Activated naive CD4-positive, alpha-beta T cell (primary cell): ENCODE data around the gene UGT1A8.
"Not testable (repeated sequence)": the region's sequence is repeated elsewhere in the genome, so short reads cannot be mapped to it uniquely, and the experiment has no call there.

Experiments used
- DNase-seq, 4 experiments: peaks; one replicate each; lab custom pipeline; 2025; lab: John Stamatoyannopoulos, UW

UGT1A8 gene

GRCh38 chr2:233617476-233617875, at the start of gene UGT1A8:
Gene UGT1A8, plus strand, starts transcription at chr2:233617633. Its CDS starts 75 bp downstream, at chr2:233617708.
- DNase-seq = not testable (repeated sequence)

DNA sequence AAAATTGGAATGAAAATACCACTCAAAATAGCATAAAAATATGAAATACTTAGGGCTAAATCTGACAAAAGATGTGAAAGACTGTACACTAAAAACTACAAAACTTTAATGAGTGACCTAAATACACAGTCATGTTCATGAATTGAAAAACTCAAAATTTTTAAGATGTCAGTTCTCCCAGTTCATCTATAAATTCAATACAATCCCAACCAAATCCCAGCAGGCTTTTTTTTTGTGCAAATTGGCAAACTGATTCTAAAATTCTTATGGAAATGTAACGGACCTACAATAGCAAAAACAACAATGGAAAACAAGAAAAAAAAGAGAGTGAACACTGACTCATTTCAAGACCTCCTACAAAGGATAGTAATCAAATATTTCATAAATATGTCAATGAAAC, 46.4 kb upstream of the UGT1A8 start:
- DNase-seq = no peak

- no peak for DNase-seq
Measured at GRCh38 chr2:233571462-233571861, 46.0 kb upstream of the UGT1A8 start.

DNA sequence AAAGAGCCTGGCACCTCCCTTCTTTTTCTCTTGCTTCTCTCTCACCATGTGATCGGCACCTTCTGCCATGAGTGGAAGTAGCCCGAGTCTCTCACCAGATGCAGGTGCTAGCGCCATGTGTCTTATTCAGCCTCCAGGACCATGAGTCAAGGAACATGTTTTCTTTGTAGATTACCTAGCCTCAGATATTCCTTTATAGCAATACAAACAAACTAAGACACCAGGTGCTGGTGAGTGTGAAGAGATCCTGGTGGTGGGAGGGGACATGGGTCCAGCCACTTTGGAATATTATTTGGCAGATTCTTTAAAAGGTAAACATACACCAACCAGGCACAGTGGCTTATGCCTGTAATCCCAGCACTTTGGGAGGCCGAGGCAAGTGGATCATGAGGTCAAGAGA, 45.0 kb upstream of the UGT1A8 start:
- no peak for DNase-seq

GRCh38 chr2:233577341-233577740, 40.1 kb upstream of the UGT1A8 start:
- not testable (repeated sequence) for DNase-seq

GRCh38 chr2:233583217-233583965, 34.0 kb upstream of the UGT1A8 start:
- DNase-seq = not testable (repeated sequence)

DNA sequence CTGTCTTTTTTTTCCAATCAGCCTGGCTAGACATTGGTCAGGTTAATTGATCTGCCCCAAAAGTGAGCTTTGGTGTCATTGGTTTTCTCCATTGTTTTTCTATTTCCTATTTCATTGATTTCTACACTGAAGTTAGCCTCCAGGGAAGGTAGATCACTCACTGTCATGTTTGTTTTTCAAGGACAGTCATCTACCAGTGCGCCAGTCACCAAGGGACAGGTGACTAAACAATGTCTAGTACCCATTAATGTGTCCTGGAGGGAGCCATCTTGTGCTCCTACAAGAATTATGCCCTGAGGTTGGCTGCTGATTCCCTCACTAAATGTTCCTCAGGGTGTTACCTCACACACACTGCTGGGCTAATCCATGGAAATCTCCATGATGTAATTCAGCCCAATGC, 33.2 kb upstream of the UGT1A8 start:
- DNase-seq = no peak

DNA sequence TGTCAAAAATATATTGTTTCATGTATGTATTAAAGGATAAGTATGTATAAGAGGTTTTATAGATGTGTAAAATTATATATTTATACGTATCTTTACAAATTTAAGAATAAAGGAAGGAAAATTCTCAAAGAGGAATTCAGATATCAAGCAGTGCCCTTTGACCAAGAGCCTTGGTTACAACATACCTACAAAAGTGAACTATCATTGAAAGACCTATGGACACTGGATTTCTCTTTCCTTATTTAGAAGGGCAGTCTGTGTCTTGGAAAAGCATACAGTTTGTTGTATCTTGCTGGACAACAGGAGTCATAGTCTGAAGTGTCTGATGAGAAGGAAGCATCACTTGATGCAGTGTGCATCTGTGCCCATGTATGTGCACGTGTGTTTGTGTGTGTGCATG, 29.0 kb upstream of the UGT1A8 start:
- DNase-seq = no peak

DNA sequence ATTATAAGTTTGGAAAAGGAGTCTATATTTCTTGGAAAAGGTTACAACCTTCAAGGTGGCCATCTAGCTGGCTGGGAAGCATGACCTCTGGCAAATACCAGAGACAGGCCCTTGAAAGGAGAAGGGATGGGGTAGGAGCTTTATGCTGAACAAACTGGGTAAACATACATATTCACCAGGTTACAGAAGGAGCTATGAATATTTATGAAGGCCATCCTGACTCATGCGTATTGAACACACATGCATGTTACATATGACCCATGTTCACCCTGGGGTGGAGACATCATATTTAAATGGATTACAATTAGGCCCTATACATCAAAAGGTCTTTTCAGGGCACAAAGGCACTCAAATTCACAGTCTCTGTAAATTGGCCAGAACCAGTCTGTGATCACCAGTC, 24.7 kb upstream of the UGT1A8 start:
- not testable (repeated sequence) for DNase-seq

DNA sequence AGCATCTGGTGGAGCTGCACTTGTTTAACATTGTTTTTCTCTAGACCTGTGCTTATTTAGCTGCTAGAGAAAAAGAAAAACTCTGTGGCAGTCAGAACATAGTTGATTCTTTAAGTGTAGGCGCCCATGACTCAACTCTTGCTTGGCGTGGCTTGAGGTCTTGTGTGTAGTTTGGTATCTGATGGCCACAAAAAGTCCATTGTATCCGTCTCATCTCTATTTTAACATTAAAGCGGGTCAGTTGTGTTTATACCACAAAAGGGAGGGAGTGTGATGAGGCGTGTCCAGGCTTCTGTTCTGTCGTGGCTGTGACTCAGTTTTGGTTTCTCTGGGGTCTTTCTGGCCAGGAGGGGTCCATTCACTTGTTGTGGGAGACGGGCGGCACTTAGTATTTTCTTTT, 24.2 kb upstream of the UGT1A8 start:
- DNase-seq = no peak

GRCh38 chr2:233597522-233597921, 19.9 kb upstream of the UGT1A8 start:
- DNase-seq = no peak

GRCh38 chr2:233598952-233599351, 18.5 kb upstream of the UGT1A8 start:
- no peak for DNase-seq

DNA sequence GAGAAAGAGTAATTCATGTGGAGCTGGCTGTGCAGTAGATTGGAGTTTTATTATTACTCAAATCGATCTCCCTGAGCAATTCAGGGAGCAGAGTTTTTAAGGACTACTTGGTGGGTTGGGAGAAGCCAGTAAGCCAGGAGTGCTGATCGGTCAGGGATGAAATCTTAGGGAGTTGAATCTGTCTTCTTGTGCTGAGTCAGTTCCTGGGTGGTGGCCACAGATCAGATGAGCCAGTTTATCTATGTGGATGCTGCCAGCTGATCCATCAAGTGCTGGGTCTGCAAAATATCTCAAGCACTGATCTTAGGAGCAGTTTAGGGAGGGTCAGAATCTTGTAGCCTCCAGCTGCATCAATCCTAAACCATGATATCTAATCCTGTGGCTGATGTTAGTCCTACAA, 17.0 kb upstream of the UGT1A8 start:
- no peak for DNase-seq

DNA sequence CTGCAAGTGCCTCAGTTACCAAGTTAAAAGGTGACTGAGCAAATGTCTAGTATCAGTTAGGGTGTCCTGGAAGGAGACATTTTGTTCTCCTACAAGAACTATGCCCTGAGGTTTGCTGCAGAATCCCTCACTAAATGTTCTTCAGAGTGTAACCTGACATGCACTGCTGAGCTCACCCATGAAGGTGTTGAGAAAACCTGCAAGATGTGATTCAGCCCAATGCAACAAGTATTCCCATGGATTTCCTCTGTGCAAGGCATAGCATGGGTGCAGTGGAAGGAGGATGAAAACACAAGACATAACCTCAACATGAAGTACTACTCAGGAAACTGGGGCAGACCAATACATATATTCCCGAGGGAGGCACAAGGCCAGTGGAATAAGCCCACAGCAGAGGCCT, 15.4 kb upstream of the UGT1A8 start:
- no peak for DNase-seq

- no peak for DNase-seq
Measured at GRCh38 chr2:233603520-233603919, 13.9 kb upstream of the UGT1A8 start.

DNA sequence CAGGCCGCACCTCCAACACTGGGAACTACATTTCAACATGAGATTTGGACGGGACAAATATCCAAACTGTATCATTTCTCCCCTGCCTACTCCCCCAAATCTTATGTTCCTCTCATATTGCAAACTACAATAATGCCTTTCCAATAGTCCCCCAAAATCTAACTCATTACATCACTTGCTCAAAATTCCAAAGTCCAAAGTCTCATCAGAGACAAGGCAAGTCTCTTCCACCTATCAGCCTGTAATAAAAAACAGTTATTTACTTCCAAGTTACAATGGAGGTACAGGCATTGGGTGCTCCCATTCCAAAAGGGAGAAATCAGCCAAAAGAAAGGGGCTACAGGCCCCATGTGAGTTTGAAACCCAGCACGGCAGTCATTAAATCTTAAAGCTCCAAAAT, 12.6 kb upstream of the UGT1A8 start:
- DNase-seq = no peak

GRCh38 chr2:233605680-233606079, 11.8 kb upstream of the UGT1A8 start:
- no peak for DNase-seq

DNA sequence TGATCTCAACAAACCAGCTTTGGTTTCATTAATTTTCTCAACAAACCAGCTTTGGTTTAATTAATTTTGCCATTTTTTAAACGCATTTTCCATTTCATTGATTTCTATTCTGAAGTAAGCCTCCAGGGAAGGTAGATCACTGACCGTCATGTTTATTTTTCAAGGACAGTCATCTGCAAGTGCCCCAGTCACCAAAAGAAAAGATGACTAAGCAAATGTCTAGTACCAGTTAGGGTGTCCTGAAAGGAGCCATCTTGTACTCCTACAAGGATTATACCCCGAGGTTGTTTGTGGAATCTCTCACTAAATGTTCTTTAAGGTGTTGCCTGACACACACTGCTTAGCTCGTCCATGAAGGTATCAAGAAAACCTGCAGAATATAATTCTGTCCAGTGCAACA, 6.1 kb upstream of the UGT1A8 start:
- no peak for DNase-seq

DNA sequence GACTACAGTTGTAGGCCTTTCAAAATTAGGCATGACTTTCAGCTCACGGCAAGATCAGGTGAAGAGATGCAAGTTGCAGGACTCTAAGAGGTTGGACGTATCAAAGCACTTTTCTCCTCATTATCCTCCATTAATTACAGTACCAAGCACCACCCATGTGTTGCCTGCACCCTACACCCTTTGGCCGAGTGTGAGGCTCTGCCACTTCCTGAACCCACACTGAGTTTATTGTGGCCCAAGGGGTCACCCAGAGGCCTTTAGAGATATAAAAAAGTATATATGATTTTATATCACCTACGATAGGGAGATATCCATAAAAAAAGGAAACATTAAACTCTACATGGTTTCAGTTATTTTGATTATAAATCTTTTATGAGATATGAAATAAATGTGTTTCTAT, 2.8 kb downstream of the UGT1A8 start:
- DNase-seq = no peak

GRCh38 chr2:233621863-233622262, 4.4 kb downstream of the UGT1A8 start:
- not testable (repeated sequence) for DNase-seq

GRCh38 chr2:233627331-233628025, 10.0 kb downstream of the UGT1A8 start:
- DNase-seq = no peak

DNA sequence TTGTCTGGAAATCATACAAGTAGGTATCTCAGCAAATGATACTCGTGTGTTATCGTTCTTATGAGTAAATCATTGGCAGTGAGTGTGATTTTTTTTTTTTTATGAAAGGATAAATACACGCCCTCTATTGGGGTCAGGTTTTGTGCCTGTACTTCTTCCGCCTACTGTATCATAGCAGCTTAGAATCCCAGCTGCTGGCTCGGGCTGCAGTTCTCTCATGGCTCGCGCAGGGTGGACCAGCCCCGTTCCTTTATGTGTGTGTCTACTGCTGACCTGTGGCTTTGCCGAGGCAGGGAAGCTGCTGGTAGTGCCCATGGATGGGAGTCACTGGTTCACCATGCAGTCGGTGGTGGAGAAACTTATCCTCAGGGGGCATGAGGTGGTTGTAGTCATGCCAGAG, 18.9 kb downstream of the UGT1A8 start, which contains the start of gene UGT1A10:
Gene UGT1A10, plus strand, starts transcription at position 143 of the 400 bp plus-strand sequence. Its CDS starts 75 bp downstream, at position 218.
- DNase-seq = not testable (repeated sequence)

DNA sequence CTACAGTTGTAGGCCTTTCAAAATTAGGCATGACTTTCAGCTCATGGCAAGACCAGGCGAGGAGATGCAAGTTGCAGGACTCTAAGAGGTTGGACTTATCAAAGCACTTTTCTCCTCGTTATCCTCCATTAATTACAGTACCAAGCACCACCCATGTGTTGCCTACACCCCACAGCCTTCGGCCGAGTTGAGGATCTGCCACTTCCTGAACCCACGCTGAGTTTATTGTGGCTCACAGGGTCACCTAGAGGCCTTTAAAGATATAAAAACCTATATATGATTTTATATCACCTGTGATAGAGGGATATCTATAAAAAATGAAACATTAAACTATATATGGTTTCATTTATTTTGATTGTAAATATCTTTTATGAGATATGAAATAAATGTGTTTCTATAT, 21.4 kb downstream of the UGT1A8 start:
- no peak for DNase-seq
